ENCODE data around the gene NCKAP5. TPM values are rescaled to one million over a fixed set of nuclear protein-coding genes. Genes with fewer than 3 reads are reported as not detected.

Gene NCKAP5
- total and polyA plus RNA-seq, 2 experiments from 2014 or later = 2.2 to 5.5 TPM

DNA sequence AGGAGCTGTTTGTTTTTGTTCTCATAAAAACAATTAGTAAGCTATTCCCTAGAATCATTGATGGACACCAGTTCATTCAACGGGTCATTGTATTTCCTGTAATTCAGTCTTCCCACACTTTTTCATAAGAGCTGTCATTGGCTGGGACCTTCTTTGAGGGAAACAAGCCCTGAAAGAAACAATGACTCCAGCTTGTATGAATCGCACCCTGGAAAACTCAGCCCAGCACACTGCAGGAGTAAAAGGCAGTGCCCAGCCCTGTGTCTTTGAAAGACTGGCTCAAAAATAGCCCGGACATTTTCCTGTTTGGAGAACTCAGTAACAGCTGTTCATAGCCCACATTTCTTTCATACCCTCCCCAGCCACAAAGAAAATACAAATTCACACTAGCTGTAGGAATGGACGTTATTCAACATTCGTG lies 81.5 kb downstream of the NCKAP5 start:
- Histone ChIP-seq H3K36me3 (replicated peaks; ENCODE audit: insufficient read depth, low read depth) (no peaks in the 10 kb centered on the region), H3K27me3 (no peaks in the 10 kb centered on the region), H3K4me2 (no peak overlapping the region), H3K4me3 (no peak overlapping the region), H3K9me2 (replicated peaks; ENCODE audit: insufficient read depth) (no peaks in the 10 kb centered on the region), H2AFZ (no peak overlapping the region), H3K9me3 (ENCODE audit: low read depth) (no peaks in the 10 kb centered on the region), H3K4me1 (ENCODE audit: insufficient read depth) (peaks cover 10% of the 10 kb centered on the region), H4K20me1 (ENCODE audit: insufficient read depth, poor library complexity, severe bottlenecking) (no peaks in the 10 kb centered on the region), H3K79me2 (no peaks in the 10 kb centered on the region), H3K27ac (no peak overlapping the region)
- TF ChIP-seq EZH2phosphoT487 (IDR thresholded peaks at IDR 0.05; ENCODE audit: low read depth, severe bottlenecking, unreplicated experiment) (no peak), EZH2 (IDR thresholded peaks at IDR 0.05; ENCODE audit: borderline replicate concordance) (no peak)
- TF ChIP-seq, protein P1, sequence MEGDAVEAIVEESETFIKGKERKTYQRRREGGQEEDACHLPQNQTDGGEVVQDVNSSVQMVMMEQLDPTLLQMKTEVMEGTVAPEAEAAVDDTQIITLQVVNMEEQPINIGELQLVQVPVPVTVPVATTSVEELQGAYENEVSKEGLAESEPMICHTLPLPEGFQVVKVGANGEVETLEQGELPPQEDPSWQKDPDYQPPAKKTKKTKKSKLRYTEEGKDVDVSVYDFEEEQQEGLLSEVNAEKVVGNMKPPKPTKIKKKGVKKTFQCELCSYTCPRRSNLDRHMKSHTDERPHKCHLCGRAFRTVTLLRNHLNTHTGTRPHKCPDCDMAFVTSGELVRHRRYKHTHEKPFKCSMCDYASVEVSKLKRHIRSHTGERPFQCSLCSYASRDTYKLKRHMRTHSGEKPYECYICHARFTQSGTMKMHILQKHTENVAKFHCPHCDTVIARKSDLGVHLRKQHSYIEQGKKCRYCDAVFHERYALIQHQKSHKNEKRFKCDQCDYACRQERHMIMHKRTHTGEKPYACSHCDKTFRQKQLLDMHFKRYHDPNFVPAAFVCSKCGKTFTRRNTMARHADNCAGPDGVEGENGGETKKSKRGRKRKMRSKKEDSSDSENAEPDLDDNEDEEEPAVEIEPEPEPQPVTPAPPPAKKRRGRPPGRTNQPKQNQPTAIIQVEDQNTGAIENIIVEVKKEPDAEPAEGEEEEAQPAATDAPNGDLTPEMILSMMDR (IDR thresholded peaks at IDR 0.05; ENCODE audit: poor library complexity) = no peak
- 88% methylated on average over 5 of the region's 5 CpGs for WGBS (ENCODE audit: low lambda C conversion rate, missing lambda C conversion rate)
- DNase-seq (ENCODE audit: low spot score) = no peak

DNA sequence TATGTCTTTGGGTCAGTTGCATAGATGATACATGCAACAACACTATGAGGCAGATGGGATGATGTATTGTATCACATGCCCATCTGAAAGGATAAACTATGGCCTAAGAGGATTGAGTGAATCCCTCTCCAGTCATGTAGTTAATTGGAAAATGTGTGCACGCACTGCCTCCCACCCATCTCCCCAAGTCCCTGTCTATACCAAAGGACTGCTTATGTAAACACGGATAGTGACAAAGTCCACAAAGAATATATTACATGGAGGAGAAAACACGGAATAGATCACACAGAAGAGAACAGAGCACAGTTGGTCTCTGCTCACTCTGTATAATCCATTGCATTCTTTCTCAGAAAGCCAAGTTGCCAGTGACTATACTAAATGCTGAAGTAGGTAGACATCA lies 82.4 kb downstream of the NCKAP5 start:
- DNase-seq (ENCODE audit: low spot score) = no peak
- H3K36me3 ChIP-seq (replicated peaks; ENCODE audit: insufficient read depth, low read depth) = no peaks in the 10 kb centered on the region
- no peak overlapping the region for H3K4me2 ChIP-seq
- H2AFZ ChIP-seq = no peak overlapping the region
- TF ChIP-seq EZH2 (IDR thresholded peaks at IDR 0.05; ENCODE audit: borderline replicate concordance) = no peak
- TF ChIP-seq, protein P1 (IDR thresholded peaks at IDR 0.05; ENCODE audit: poor library complexity) = no peak
- TF ChIP-seq EZH2phosphoT487 (IDR thresholded peaks at IDR 0.05; ENCODE audit: low read depth, severe bottlenecking, unreplicated experiment) = no peak
- peaks cover 10% of the 10 kb centered on the region for H3K4me1 ChIP-seq (ENCODE audit: insufficient read depth)
- H4K20me1 ChIP-seq (ENCODE audit: insufficient read depth, poor library complexity, severe bottlenecking) = no peaks in the 10 kb centered on the region
- no peaks in the 10 kb centered on the region for H3K79me2 ChIP-seq
- no peak overlapping the region for H3K4me3 ChIP-seq
- H3K27me3 ChIP-seq = no peaks in the 10 kb centered on the region
- H3K27ac ChIP-seq = no peak overlapping the region
- 87% methylated on average over 3 of the region's 3 CpGs for WGBS (ENCODE audit: low lambda C conversion rate, missing lambda C conversion rate)
- H3K9me2 ChIP-seq (replicated peaks; ENCODE audit: insufficient read depth) = no peaks in the 10 kb centered on the region
- no peaks in the 10 kb centered on the region for H3K9me3 ChIP-seq (ENCODE audit: low read depth)

DNA sequence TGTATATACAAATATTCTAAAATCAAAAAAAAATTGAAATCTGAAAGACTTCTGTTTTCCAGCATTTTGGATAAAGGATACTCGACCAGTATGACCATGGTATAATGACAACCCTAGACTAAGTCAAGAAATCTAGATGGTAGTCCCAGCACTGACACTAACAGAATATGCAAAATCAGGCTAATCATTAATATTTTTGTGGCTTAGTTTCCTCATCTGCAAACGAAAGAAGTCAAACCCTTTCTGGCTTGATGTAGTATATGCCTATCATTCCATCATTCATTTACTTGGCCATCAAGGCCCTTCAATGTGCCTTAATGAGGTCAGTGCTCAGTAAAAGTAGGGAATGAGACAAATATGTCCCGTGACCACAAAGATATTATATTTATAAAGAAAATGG lies 83.5 kb downstream of the NCKAP5 start:
- peaks cover 10% of the 10 kb centered on the region for H3K4me1 ChIP-seq (ENCODE audit: insufficient read depth)
- DNase-seq (ENCODE audit: low spot score) = no peak
- no peaks in the 10 kb centered on the region for H3K9me2 ChIP-seq (replicated peaks; ENCODE audit: insufficient read depth)
- H3K27me3 ChIP-seq = no peaks in the 10 kb centered on the region
- WGBS (ENCODE audit: low lambda C conversion rate, missing lambda C conversion rate) = 88% methylated on average over 3 of the region's 3 CpGs
- no peaks in the 10 kb centered on the region for H3K9me3 ChIP-seq (ENCODE audit: low read depth)
- TF ChIP-seq EZH2phosphoT487 (IDR thresholded peaks at IDR 0.05; ENCODE audit: low read depth, severe bottlenecking, unreplicated experiment) (no peak), EZH2 (IDR thresholded peaks at IDR 0.05; ENCODE audit: borderline replicate concordance) (no peak)
- TF ChIP-seq, protein P1 (IDR thresholded peaks at IDR 0.05; ENCODE audit: poor library complexity) = no peak
- no peak overlapping the region for H3K27ac ChIP-seq
- H3K4me2 ChIP-seq = no peak overlapping the region
- no peaks in the 10 kb centered on the region for H4K20me1 ChIP-seq (ENCODE audit: insufficient read depth, poor library complexity, severe bottlenecking)
- H3K36me3 ChIP-seq (replicated peaks; ENCODE audit: insufficient read depth, low read depth) = no peaks in the 10 kb centered on the region
- H2AFZ ChIP-seq = no peak overlapping the region
- no peaks in the 10 kb centered on the region for H3K79me2 ChIP-seq
- no peak overlapping the region for H3K4me3 ChIP-seq

DNA sequence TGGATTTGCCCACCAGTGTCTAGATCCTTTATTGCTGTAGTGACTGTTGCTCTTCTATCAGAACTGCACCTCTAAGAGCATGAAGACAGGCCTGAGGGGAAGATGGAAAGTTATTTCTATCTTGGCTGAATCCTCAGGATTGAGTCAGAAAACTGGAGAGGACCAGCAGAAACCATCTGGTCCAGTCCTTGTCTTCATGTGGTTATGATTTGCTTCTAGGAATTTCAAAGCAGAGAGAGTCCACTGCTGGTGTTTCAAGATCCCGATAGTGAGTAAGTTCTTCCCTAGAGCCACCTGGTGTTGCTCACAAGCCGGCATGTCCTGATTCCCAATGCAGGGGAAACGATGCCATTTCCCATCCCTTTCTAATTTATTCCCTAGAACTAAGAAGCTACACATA lies 84.2 kb downstream of the NCKAP5 start:
- Histone ChIP-seq H3K27me3 (no peaks in the 10 kb centered on the region), H4K20me1 (ENCODE audit: insufficient read depth, poor library complexity, severe bottlenecking) (no peaks in the 10 kb centered on the region), H3K4me2 (no peak overlapping the region), H3K9me3 (ENCODE audit: low read depth) (no peaks in the 10 kb centered on the region), H3K79me2 (no peaks in the 10 kb centered on the region), H2AFZ (no peak overlapping the region), H3K4me1 (ENCODE audit: insufficient read depth) (peaks cover 9% of the 10 kb centered on the region), H3K36me3 (replicated peaks; ENCODE audit: insufficient read depth, low read depth) (no peaks in the 10 kb centered on the region), H3K27ac (no peak overlapping the region), H3K4me3 (no peak overlapping the region), H3K9me2 (replicated peaks; ENCODE audit: insufficient read depth) (no peaks in the 10 kb centered on the region)
- no peak for DNase-seq (ENCODE audit: low spot score)
- TF ChIP-seq EZH2 (IDR thresholded peaks at IDR 0.05; ENCODE audit: borderline replicate concordance) (no peak), EZH2phosphoT487 (IDR thresholded peaks at IDR 0.05; ENCODE audit: low read depth, severe bottlenecking, unreplicated experiment) (no peak)
- TF ChIP-seq, protein P1 (IDR thresholded peaks at IDR 0.05; ENCODE audit: poor library complexity) = no peak
- WGBS (ENCODE audit: low lambda C conversion rate, missing lambda C conversion rate) = 76% methylated on average over 3 of the region's 3 CpGs
